OCI-LY3 (cell line): ENCODE measurements around the gene MYH16.
"Not testable (repeated sequence)": the region's sequence is repeated elsewhere in the genome, so short reads cannot be mapped to it uniquely, and the experiment has no call there.

Experiments used
- H2AFZ ChIP-seq: fragments of 200-600, 300-600 bp; shearing (Covaris generic); 2 replicates; pipeline ENCODE4 v1.6.0; 2014; ENCODE audit warnings: antibody characterized with exemption, low read depth, low read length
- H3K27ac ChIP-seq: fragments of 200-600, 300-600 bp; sonication (generic); 2 replicates; pipeline ENCODE4 v1.5.1; 2014; ENCODE audit warnings: mild to moderate bottlenecking, low read length, moderate library complexity, mixed read lengths
- H3K27me3 ChIP-seq: fragments of 200-600, 300-600 bp; sonication (generic); 2 replicates; pipeline ENCODE4 v1.6.1; 2014; ENCODE audit warnings: low read depth, low read length, mixed read lengths
- H3K36me3 ChIP-seq: fragments of 200-600, 300-600 bp; sonication (generic); replicated peaks from 2 replicates; pipeline ENCODE3; 2014; ENCODE audit warnings: low read depth, low read length, mixed read lengths
- H3K4me1 ChIP-seq: fragments of 300-600, 200-600 bp; sonication (generic); 2 replicates; pipeline ENCODE4 v1.6.1; 2014; ENCODE audit warnings: low read length, mixed read lengths
- H3K4me2 ChIP-seq: fragments of 200-600, 300-600 bp; sonication (generic); 2 replicates; pipeline ENCODE4 v1.6.1; 2014; ENCODE audit warnings: low read length, mixed read lengths
- H3K4me3 ChIP-seq: fragments of 300-600, 200-600 bp; sonication (generic); 2 replicates; pipeline ENCODE4 v1.5.1; 2014; ENCODE audit warnings: antibody characterized with exemption, mild to moderate bottlenecking, low read length, moderate library complexity
- H3K79me2 ChIP-seq: fragments of 300-600, 200-600 bp; shearing (Covaris generic); 2 replicates; pipeline ENCODE4 v1.6.1; 2014; ENCODE audit warnings: mild to moderate bottlenecking, low read length, mixed read lengths
- H3K9ac ChIP-seq: fragments of 300-600, 200-600 bp; shearing (Covaris generic); 2 replicates; pipeline ENCODE4 v1.6.0; 2014; ENCODE audit warnings: mild to moderate bottlenecking, low read length, moderate library complexity
- H3K9me3 ChIP-seq: fragments of 200-600, 300-600 bp; shearing (Covaris generic); 2 replicates; pipeline ENCODE4 v1.6.1; 2014; ENCODE audit warnings: low read length, mixed read lengths; ENCODE audit not compliant: insufficient read depth
- H4K20me1 ChIP-seq: fragments of 200-600, 300-600 bp; sonication (generic); 2 replicates; pipeline ENCODE4 v1.6.1; 2016; ENCODE audit warnings: low read length, mixed read lengths; ENCODE audit not compliant: insufficient read depth
- EZH2phosphoT487 ChIP-seq: fragments of 200-600 bp; shearing (Covaris generic); IDR thresholded peaks from 2 replicates; pipeline ENCODE4 v1.6.1; 2018; ENCODE audit warnings: antibody characterized with exemption, mixed run types, low read depth
- TF ChIP-seq, protein P1 (sequence below): fragments of 200-600, 300-600 bp; sonication (generic); IDR thresholded peaks from 2 replicates; pipeline ENCODE4 v1.5.1; 2014; ENCODE audit warnings: antibody characterized with exemption, low read length, low read depth

MYH16 gene

DNA sequence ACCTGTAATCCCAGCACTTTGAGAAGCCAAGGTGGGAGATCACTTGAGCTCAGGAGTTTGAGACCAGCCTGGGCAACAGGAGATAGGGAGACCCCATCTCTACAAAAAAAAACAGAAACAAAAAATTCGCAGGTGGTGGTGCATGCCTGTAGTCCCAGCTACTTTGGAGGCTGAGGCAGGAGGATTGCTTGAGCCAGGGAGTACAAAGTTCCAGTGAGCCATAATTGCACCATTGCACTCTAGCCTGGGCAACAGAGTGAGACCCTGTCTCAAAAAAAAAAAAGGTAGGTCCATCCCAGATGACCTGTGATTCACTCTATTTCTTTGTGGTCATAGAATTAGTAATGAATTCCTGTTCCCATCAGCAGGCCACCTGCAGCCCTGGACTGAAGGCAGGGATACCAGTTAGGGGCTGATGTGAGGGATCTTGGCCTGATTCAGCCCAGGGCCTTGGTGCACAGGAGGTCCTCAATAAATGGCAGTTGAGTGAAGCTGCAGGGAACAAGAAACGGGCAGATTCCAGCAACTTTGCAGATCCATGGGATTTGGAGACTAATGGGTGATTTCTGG lies at the start of gene MYH16:
TSS of gene MYH16 (plus strand) at position 364 of the 570 bp plus-strand sequence.
- TF ChIP-seq, protein P1, sequence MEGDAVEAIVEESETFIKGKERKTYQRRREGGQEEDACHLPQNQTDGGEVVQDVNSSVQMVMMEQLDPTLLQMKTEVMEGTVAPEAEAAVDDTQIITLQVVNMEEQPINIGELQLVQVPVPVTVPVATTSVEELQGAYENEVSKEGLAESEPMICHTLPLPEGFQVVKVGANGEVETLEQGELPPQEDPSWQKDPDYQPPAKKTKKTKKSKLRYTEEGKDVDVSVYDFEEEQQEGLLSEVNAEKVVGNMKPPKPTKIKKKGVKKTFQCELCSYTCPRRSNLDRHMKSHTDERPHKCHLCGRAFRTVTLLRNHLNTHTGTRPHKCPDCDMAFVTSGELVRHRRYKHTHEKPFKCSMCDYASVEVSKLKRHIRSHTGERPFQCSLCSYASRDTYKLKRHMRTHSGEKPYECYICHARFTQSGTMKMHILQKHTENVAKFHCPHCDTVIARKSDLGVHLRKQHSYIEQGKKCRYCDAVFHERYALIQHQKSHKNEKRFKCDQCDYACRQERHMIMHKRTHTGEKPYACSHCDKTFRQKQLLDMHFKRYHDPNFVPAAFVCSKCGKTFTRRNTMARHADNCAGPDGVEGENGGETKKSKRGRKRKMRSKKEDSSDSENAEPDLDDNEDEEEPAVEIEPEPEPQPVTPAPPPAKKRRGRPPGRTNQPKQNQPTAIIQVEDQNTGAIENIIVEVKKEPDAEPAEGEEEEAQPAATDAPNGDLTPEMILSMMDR, result no peak
- no peak for TF ChIP-seq EZH2phosphoT487
- Histone ChIP-seq H4K20me1 (no peaks in the 10 kb centered on the region), H3K4me3 (no peak within 1 kb of the TSS), H3K9ac (no peak within 1 kb of the TSS), H3K9me3 (no peaks in the 10 kb centered on the region), H3K36me3 (no peaks in the 10 kb centered on the region), H3K4me2 (no peak within 1 kb of the TSS), H2AFZ (no peak within 1 kb of the TSS), H3K27ac (no peak within 1 kb of the TSS), H3K4me1 (peaks cover 5% of the 10 kb centered on the region; the same call in 1 of the 2 replicates), H3K79me2 (no peaks in the 10 kb centered on the region), H3K27me3 (no peaks in the 10 kb centered on the region; the same call in 1 of the 2 replicates)

DNA sequence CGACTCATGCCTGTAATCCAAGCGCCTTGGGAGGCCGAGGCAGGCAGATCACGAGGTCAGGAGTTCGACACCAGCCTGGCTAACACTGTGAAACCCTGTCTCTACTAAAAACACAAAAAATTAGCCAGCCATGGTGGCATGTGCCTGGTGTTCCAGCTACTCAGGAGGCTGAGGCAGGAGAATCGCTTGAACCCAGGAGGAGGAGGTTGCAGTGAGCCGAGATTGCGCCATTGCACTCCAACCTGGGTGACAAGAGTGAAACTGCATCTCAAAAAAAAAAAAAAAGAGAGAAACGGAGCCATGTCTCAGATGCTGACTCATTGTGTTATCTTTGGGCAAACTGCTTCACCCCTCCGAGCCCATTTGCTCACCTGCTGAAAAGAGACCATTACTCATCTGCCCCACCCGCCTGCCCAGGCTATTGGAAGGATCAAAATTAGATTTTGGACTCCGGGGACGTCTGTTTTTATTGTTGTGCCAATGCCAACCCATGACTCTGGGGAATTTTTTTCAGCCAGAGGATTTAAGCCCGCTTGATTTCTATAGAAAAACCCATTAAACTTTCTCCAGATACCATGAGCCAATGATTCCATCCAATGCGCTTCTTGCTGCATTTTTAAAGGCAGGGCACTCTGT lies 48.3 kb upstream of the MYH16 start:
- H3K36me3 ChIP-seq, H3K79me2 ChIP-seq, H3K9me3 ChIP-seq, H3K4me3 ChIP-seq, H3K27me3 ChIP-seq, H2AFZ ChIP-seq, H3K4me2 ChIP-seq, H3K9ac ChIP-seq, H4K20me1 ChIP-seq, H3K4me1 ChIP-seq, H3K27ac ChIP-seq: not testable (repeated sequence)

DNA sequence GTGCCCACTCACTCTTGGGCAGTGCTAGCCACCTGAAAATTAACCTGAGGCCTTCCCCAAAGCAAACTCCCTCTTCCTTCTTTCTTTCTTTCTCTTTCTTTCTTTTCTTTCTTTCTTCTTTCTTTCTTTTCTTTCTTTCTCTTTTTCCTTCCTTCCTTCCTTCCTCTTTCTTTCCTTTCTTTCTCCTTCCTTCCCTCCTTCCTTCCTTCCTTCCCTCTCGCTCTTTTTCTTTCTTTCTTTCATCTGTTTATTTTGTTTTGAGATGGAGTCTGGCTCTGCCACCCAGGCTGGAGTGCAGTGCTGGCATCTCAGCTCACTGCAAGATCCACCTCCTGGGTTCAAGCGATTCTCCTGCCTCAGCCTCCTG lies 47.8 kb upstream of the MYH16 start:
- Histone ChIP-seq H2AFZ (no peak overlapping the region), H3K4me1 (peaks cover 3% of the 10 kb centered on the region; the same call in 1 of the 2 replicates), H3K9me3 (no peaks in the 10 kb centered on the region), H3K4me2 (no peak overlapping the region), H3K4me3 (no peak overlapping the region), H4K20me1 (no peaks in the 10 kb centered on the region), H3K27me3 (no peaks in the 10 kb centered on the region), H3K9ac (no peak overlapping the region), H3K79me2 (no peaks in the 10 kb centered on the region), H3K36me3 (no peaks in the 10 kb centered on the region), H3K27ac (no peak overlapping the region)
- no peak for TF ChIP-seq EZH2phosphoT487

DNA sequence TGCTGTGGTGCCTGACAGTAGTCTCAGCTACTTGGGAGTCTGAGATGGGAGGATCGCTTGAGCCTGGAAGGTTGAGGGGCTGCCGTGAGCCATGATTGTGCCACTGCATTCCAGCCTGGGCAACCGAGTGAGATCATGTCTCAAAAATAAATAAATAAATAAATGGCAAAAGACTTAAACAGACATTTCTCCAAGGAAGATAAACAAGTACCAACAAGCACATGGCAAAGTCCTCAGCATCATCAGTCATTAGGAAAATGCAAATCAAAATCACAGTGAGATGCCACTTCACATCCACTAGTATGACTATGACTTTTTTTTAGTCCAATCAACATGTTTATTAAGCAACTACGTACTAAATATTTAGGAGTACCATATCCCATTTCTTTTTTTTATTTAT lies 43.4 kb upstream of the MYH16 start:
- Histone ChIP-seq H3K79me2 (no peaks in the 10 kb centered on the region), H3K9ac (no peak overlapping the region), H3K9me3 (no peaks in the 10 kb centered on the region), H2AFZ (no peak overlapping the region), H3K27me3 (no peaks in the 10 kb centered on the region), H3K36me3 (no peaks in the 10 kb centered on the region), H3K4me1 (peaks cover 3% of the 10 kb centered on the region; the same call in 1 of the 2 replicates), H4K20me1 (no peaks in the 10 kb centered on the region), H3K4me3 (no peak overlapping the region), H3K27ac (no peak overlapping the region), H3K4me2 (no peak overlapping the region)
- TF ChIP-seq EZH2phosphoT487, result no peak
- TF ChIP-seq, protein P1, result no peak

DNA sequence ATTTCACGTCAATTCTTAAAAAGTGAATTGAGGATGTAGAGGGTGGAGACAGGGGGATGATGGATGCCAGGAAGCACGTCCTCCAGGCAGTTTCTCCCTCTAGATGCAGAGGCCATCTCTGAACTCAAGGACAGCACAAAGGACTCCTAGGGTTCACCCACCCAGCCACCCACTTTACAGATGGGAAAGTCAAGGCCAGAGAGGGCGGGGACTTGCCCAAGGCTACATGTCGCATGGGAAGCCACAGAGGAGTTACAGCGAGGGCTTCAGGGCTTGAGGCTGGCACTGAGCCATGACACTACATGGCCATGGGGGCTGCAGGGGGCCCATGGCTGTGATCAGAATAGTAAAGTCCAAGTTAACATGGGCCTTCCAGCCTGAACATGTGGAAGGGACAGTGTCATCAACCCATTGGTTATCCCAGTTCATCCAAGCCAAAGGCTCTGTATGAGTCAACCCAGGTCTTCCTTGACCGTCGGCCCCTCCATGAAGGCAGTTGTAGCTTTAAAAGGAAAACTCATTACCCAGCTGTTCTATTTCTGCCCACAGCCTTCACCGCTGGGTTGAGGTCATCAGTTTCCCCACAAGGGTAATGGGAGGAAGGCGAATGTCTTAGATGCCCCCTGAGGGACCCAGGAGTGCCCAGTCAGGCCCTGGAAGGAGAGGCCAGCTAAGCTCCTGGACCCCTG lies 40.4 kb upstream of the MYH16 start:
- H4K20me1 ChIP-seq, result no peaks in the 10 kb centered on the region
- no peaks in the 10 kb centered on the region for H3K36me3 ChIP-seq
- H3K4me2 ChIP-seq, result no peak overlapping the region
- no peaks in the 10 kb centered on the region for H3K27me3 ChIP-seq
- no peak overlapping the region for H3K9ac ChIP-seq
- no peak overlapping the region for H3K27ac ChIP-seq
- H3K79me2 ChIP-seq, result no peaks in the 10 kb centered on the region
- H3K4me3 ChIP-seq, result no peak overlapping the region
- no peaks in the 10 kb centered on the region for H3K4me1 ChIP-seq
- no peaks in the 10 kb centered on the region for H3K9me3 ChIP-seq
- H2AFZ ChIP-seq, result no peak overlapping the region
- TF ChIP-seq, protein P1, result no peak
- no peak for TF ChIP-seq EZH2phosphoT487

DNA sequence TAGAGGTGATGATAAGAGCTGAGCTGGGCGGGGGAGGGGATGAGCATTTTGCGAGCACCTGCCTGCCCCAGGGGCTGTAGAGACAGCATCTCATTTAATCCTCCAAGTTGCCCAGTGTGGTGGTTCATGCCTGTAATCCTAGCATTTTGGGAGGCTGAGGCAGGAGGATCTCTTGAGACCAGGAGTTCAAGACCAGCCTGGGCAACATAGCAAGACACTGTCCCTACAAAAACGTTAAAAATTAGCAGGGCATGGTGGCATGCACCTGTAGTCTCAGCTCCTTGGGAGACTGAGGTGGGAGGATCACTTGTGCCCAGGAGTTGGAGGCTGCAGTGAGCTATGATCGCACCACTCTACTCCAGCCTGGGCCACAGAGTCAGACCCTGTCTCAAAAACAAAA lies 39.7 kb upstream of the MYH16 start:
- H3K79me2 ChIP-seq, H4K20me1 ChIP-seq, H3K9ac ChIP-seq, H3K4me1 ChIP-seq, H3K36me3 ChIP-seq, H2AFZ ChIP-seq, H3K4me2 ChIP-seq, H3K27ac ChIP-seq, H3K9me3 ChIP-seq, H3K4me3 ChIP-seq, H3K27me3 ChIP-seq: not testable (repeated sequence)
